Spleen (tissue), 11 donors: Measurements from ENCODE around the gene CROCC. TPM values are rescaled to one million over a fixed set of nuclear protein-coding genes. Genes with fewer than 3 reads are reported as not detected.
"Not testable (repeated sequence)": the region's sequence is repeated elsewhere in the genome, so short reads cannot be mapped to it uniquely, and the experiment has no call there.

Experiments used
- DNase-seq: peaks from one replicate; pipeline ENCODE4 v3.0.0-alpha.2; 2020
- H3K27ac ChIP-seq, 8 donors: fragments of 200-600 bp; sonication (generic) in 7 of 8; 1 replicate in 4 of 8; 2 replicates in 4 of 8; pipeline versions ENCODE4 v1.5.0 to v1.8.0; 2016 to 2021; ENCODE audit warnings: inconsistent platforms in 4 of 8, mild to moderate bottlenecking in 4 of 8, moderate library complexity in 1 of 8
- H3K27me3 ChIP-seq, 7 donors: fragments of 200-600 bp; sonication (generic) in 6 of 7; replicated peaks in 1 of 7; 1 replicate in 4 of 7; 2 replicates in 3 of 7; pipeline versions ENCODE4 v1.5.0 to v1.8.0; 2016 to 2021; ENCODE audit warnings: inconsistent platforms in 3 of 7, mild to moderate bottlenecking in 1 of 7
- H3K36me3 ChIP-seq, 6 donors: fragments of 200-600 bp; sonication (generic) in 5 of 6; 1 replicate in 4 of 6; 2 replicates in 2 of 6; pipeline versions ENCODE4 v1.5.0 to v1.8.0; 2016 to 2021; ENCODE audit warnings: inconsistent platforms in 2 of 6
- H3K4me1 ChIP-seq, 6 donors: fragments of 200-600 bp; sonication (generic) in 5 of 6; 1 replicate in 3 of 6; 2 replicates in 3 of 6; pipeline versions ENCODE4 v1.5.0 to v1.8.0; 2016 to 2021; ENCODE audit warnings: inconsistent platforms in 3 of 6
- H3K4me3 ChIP-seq, 8 donors: fragments of 200-600 bp; sonication (generic) in 7 of 8; 1 replicate in 4 of 8; 2 replicates in 4 of 8; pipeline versions ENCODE4 v1.5.0 to v1.8.0; 2016 to 2021; ENCODE audit warnings: inconsistent platforms in 4 of 8, mild to moderate bottlenecking in 4 of 8, moderate library complexity in 2 of 8
- H3K9me3 ChIP-seq, 8 donors: fragments of 200-600 bp; sonication (generic) in 7 of 8; 1 replicate in 4 of 8; 2 replicates in 4 of 8; pipeline versions ENCODE4 v1.5.0 to v1.8.0; 2016 to 2021; ENCODE audit warnings: inconsistent platforms in 4 of 8
- POLR2A ChIP-seq, 3 donors: fragments of 450-650 bp; IDR thresholded peaks; one replicate each; pipeline ENCODE4 v1.5.1; 2017; ENCODE audit warnings: antibody characterized with exemption in 3 of 3, mild to moderate bottlenecking in 1 of 3
- POLR2AphosphoS5 ChIP-seq, 3 donors: sonication (generic); formaldehyde crosslinking; IDR thresholded peaks; one replicate each; pipeline ENCODE4 v1.5.1; 2017; ENCODE audit warnings: antibody characterized with exemption in 3 of 3
- WGBS, 5 donors: extraction: QIAGEN DNeasy Blood & Tissue Kit in 3 of 5; methylation state at CpG; one replicate each; pipeline versions ENCODE4 v1.1.5 to v1.1.7; 2013 to 2018; 5-methylcytosine and 5-hydroxymethylcytosine counted together
- intact Hi-C: fragments of 100-400 bp; cut with DNase I; formaldehyde crosslinking; loops from one replicate; pipeline ENCODE4 v1.15.0; 2023; ENCODE audit warnings: low total_unique reads
- polyA plus RNA-seq, 3 donors: library from polyadenylated mRNA; stranded (reverse); fragments of 200-250 nt; gene quantifications; one replicate each; pipeline ENCODE4 v1.2.1, GENCODE V29; 2013
- total RNA-seq, 7 donors: library from RNA; depleted of rRNA in 3 of 7; stranded (reverse); fragments of >200 nt in 3 of 7; fragmentation: NEBNext Ultra II Directional in 4 of 7; extraction: Animal tissue kit (Norgen Biotek cat#: 25700) in 4 of 7; gene quantifications; one replicate each; pipeline versions ENCODE4 v1.1.0 to v1.2.1, GENCODE V29; 2016 to 2021
- TF ChIP-seq, protein P1 (sequence below), 11 experiments: fragments of 200-600 bp in 7 of 11; fragments of 450-650 bp in 4 of 11; sonication (generic) in 4 of 11; IDR thresholded peaks in 8 of 11; conservative IDR thresholded peaks in 3 of 11; 1 replicate in 7 of 11; 2 replicates in 4 of 11; pipeline versions ENCODE4 v1.4.0 to v1.8.0; 2016 to 2021; ENCODE audit warnings: antibody characterized with exemption in 11 of 11, inconsistent platforms in 4 of 11, mild to moderate bottlenecking in 1 of 11
- donor health status: healthy with polysubstance abuse.
- donor health status: DM: no; HTN: no; CAD: no; lungs with moderate emphysema.
- donor health status: DM: no; HTN: no; CAD: no.
- donor health status: Bipolar disorder and iron deficiency.
- donor health status: healthy.
- donor health status: DM: no; HTN: no; CAD: no.
- donor health status: DM: yes; HTN: yes; CAD: no.

Gene CROCC
- total and polyA plus RNA-seq, 10 donors, result 14.5 to 55.4 (median 30.7) TPM

- no peaks in the 10 kb centered on the region for H3K9me3 ChIP-seq
- H3K4me1 ChIP-seq, result peaks cover 12 to 43% (median 28%) of the 10 kb centered on the region in 6 donors
- peaks cover 0 to 20% (median 0%) of the 10 kb centered on the region in 7 donors for H3K27me3 ChIP-seq
- H3K4me3 ChIP-seq, result no peak overlapping the region
- H3K36me3 ChIP-seq, result no peaks in the 10 kb centered on the region
- TF ChIP-seq POLR2A (IDR thresholded peaks at IDR 0.05) (no peak), POLR2AphosphoS5 (IDR thresholded peaks at IDR 0.05) (no peak)
- TF ChIP-seq, protein P1, sequence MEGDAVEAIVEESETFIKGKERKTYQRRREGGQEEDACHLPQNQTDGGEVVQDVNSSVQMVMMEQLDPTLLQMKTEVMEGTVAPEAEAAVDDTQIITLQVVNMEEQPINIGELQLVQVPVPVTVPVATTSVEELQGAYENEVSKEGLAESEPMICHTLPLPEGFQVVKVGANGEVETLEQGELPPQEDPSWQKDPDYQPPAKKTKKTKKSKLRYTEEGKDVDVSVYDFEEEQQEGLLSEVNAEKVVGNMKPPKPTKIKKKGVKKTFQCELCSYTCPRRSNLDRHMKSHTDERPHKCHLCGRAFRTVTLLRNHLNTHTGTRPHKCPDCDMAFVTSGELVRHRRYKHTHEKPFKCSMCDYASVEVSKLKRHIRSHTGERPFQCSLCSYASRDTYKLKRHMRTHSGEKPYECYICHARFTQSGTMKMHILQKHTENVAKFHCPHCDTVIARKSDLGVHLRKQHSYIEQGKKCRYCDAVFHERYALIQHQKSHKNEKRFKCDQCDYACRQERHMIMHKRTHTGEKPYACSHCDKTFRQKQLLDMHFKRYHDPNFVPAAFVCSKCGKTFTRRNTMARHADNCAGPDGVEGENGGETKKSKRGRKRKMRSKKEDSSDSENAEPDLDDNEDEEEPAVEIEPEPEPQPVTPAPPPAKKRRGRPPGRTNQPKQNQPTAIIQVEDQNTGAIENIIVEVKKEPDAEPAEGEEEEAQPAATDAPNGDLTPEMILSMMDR (IDR thresholded peaks at IDR 0.05 in 8 of 11, conservative IDR thresholded peaks at IDR 0.05 in 3 of 11), result no peak
- DNase-seq, result peak; percentile 71
- intact Hi-C loops, result no loop called here
- no peak overlapping the region for H3K27ac ChIP-seq
- 59 to 81% (median 74%) methylated on average over 3 of the region's 3 CpGs for WGBS, 5 donors
Measured at GRCh38 chr1:16918371-16918770, 3.4 kb upstream of the CROCC start.

GRCh38 chr1:16918936-16919665 is 2.6 kb upstream of the CROCC start:
- DNase-seq, result peak; percentile 61
- intact Hi-C loops, result not testable (repeated sequence)
- WGBS, 5 donors, result 86 to 93% (median 90%) methylated on average over 15 of the region's 15 CpGs

GRCh38 chr1:16920951-16921350 is 780 bp upstream of the CROCC start:
- Histone ChIP-seq H3K36me3 (no peaks in the 10 kb centered on the region), H3K27ac (no peak overlapping the region), H3K9me3 (no peaks in the 10 kb centered on the region), H3K4me3 (no peak overlapping the region), H3K27me3 (peaks cover 0 to 20% (median 0%) of the 10 kb centered on the region in 7 donors), H3K4me1 (peaks cover 9 to 21% (median 13%) of the 10 kb centered on the region in 6 donors)
- WGBS, 5 donors, result 85 to 94% (median 89%) methylated on average over 10 of the region's 10 CpGs
- intact Hi-C loops, result no loop called here
- TF ChIP-seq POLR2A (IDR thresholded peaks at IDR 0.05), result no peak
- peak; percentile 47 for DNase-seq

More at GRCh38 chr1:16918936-16919665, 2.6 kb upstream of the CROCC start:
- not testable (repeated sequence) for H3K27ac ChIP-seq, H3K4me3 ChIP-seq, H3K9me3 ChIP-seq, H3K36me3 ChIP-seq
- peaks cover 0 to 20% (median 0%) of the 10 kb centered on the region in 7 donors for H3K27me3 ChIP-seq
- H3K4me1 ChIP-seq, result peaks cover 9 to 39% (median 24%) of the 10 kb centered on the region in 6 donors

- no peaks in the 10 kb centered on the region for H3K9me3 ChIP-seq
- peaks cover 0 to 20% (median 0%) of the 10 kb centered on the region in 7 donors for H3K27me3 ChIP-seq
- no peaks in the 10 kb centered on the region for H3K36me3 ChIP-seq
- H3K27ac ChIP-seq, result no peak overlapping the region
- TF ChIP-seq POLR2AphosphoS5 (IDR thresholded peaks at IDR 0.05), result no peak
- TF ChIP-seq, protein P1 (IDR thresholded peaks at IDR 0.05 in 8 of 11, conservative IDR thresholded peaks at IDR 0.05 in 3 of 11), result no peak
- TF ChIP-seq POLR2A (IDR thresholded peaks at IDR 0.05), result no peak
- WGBS, 5 donors, result 88 to 97% (median 93%) methylated on average over 10 of the region's 10 CpGs
- no peak overlapping the region for H3K4me3 ChIP-seq
- peak; percentile 54 for DNase-seq
- intact Hi-C loops, result no loop called here
- H3K4me1 ChIP-seq, result peaks cover 9 to 16% (median 13%) of the 10 kb centered on the region in 6 donors
Measured at GRCh38 chr1:16922466-16922865, 735 bp downstream of the CROCC start.

DNA sequence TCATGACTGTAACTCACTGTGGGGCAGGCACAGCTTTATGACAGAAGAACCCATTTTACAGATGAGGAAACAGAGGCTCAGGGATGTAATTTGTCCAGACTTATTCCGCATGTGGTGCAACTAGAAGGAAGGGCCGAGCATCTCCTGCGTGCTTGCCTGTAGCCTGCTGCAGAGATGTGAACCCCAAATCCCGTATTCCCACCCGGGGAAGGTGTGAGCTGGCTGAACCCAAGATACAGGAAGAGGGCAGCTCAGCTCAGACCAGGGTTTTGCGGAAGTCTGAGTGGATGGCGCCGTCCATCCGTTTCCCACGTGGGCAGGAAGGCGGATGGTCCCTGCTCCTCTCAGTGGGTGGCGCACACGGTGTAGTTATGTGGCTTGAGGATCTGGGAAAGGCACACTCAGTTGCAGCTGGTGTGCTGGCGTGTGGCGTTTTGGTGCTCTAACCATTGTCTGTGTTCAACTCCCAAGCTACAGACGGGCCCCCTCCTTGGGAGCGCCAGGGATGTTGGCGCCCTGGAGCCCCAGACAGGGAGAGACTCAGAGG is 1.2 kb downstream of the CROCC start:
- Histone ChIP-seq H3K27ac (no peak overlapping the region), H3K27me3 (peaks cover 0 to 20% (median 0%) of the 10 kb centered on the region in 7 donors), H3K9me3 (no peaks in the 10 kb centered on the region), H3K4me3 (no peak overlapping the region), H3K4me1 (peaks cover 9 to 16% (median 13%) of the 10 kb centered on the region in 6 donors), H3K36me3 (no peaks in the 10 kb centered on the region)
- peak; percentile 61 for DNase-seq
- 72 to 87% (median 81%) methylated on average over 16 to 18 of the region's 18 CpGs for whole genome bisulfite sequencing, 5 donors
- TF ChIP-seq POLR2AphosphoS5 (IDR thresholded peaks at IDR 0.05) (peak in 1 of 3 donors; percentile 13), POLR2A (IDR thresholded peaks at IDR 0.05) (no peak)
- intact Hi-C loops, result no loop called here
